GM12873 (cell line): ENCODE data around the gene SOCS2.

ENCODE experiments used
- CTCF ChIP-seq: IDR thresholded peaks from 2 replicates; pipeline ENCODE4 v1.5.1; 2012; ENCODE audit warnings: low read depth, mild to moderate bottlenecking, moderate library complexity, low read length, control low read depth; ENCODE audit not compliant: insufficient read depth; ENCODE audit errors: missing control alignments

The SOCS2 gene

GRCh38 chr12:93578221-93578620 lies 5.7 kb downstream of the SOCS2 start:
- TF ChIP-seq CTCF, result no peak

- no peak for TF ChIP-seq CTCF
Observed at GRCh38 chr12:93580682-93581081, 8.2 kb downstream of the SOCS2 start.

GRCh38 chr12:93581370-93581769 lies 8.9 kb downstream of the SOCS2 start:
- no peak for TF ChIP-seq CTCF

- TF ChIP-seq CTCF, result no peak
Observed at GRCh38 chr12:93582351-93582750, 9.9 kb downstream of the SOCS2 start.

GRCh38 chr12:93583627-93584392 lies 11.3 kb downstream of the SOCS2 start:
- no peak for TF ChIP-seq CTCF

GRCh38 chr12:93585247-93585646 lies 12.8 kb downstream of the SOCS2 start:
- TF ChIP-seq CTCF, result no peak

GRCh38 chr12:93587611-93588010 lies 15.1 kb downstream of the SOCS2 start:
- no peak for TF ChIP-seq CTCF
